IMR-90 (cell line): ENCODE data around the gene KCNQ1. TPM values are rescaled to one million over a fixed set of nuclear protein-coding genes. Genes with fewer than 3 reads are reported as not detected.

Source experiments
- ATAC-seq: fragments of 200-7000 bp; cut with Tn5 transposase; 2 replicates; pipeline ENCODE4 v1.9.1; 2020; ENCODE audit warnings: low read depth, mild to moderate bottlenecking, moderate library complexity
- BruUV-seq: library from RNA; stranded (reverse); fragments of 400-500 nt; replicated peaks from 2 replicates; lab custom pipeline; 2021; lab: Mats Ljungman, UMichigan
- CTCF ChIA-PET: fragments of 300-600 bp; formaldehyde crosslinking; extraction: SDS; loops from one replicate; lab custom pipeline; 2021; ENCODE audit warnings: antibody characterized with exemption; lab: Yijun Ruan, JAX
- POLR2A ChIA-PET: fragments of 300-600 bp; sonication (Branson Sonifier 250); formaldehyde crosslinking; loops from one replicate; lab custom pipeline; 2022; ENCODE audit warnings: antibody characterized with exemption; ENCODE audit not compliant: unreplicated experiment; lab: Charles Lee
- DNase-seq: peaks from one replicate; pipeline ENCODE4 v3.0.0; 2013
- H2AFZ ChIP-seq: replicated peaks from 2 replicates; pipeline ENCODE3; 2013; ENCODE audit warnings: low read length, mild to moderate bottlenecking; ENCODE audit not compliant: poor library complexity
- H2AK5ac ChIP-seq: 2 replicates; pipeline ENCODE4 v1.6.1; 2013; ENCODE audit warnings: low read depth, low read length, inconsistent platforms
- H2AK9ac ChIP-seq: replicated peaks from 2 replicates; pipeline ENCODE3; 2013; ENCODE audit warnings: mild to moderate bottlenecking, low read depth, low read length, moderate library complexity; ENCODE audit not compliant: poor library complexity
- H2BK120ac ChIP-seq: 2 replicates; pipeline ENCODE4 v1.6.1; 2013; ENCODE audit warnings: low read depth, low read length, inconsistent platforms
- H2BK15ac ChIP-seq: 3 replicates; pipeline ENCODE4 v1.6.1; 2013; ENCODE audit warnings: low read depth, low read length, inconsistent platforms
- H2BK20ac ChIP-seq: 2 replicates; pipeline ENCODE4 v1.6.1; 2013; ENCODE audit warnings: low read depth, mild to moderate bottlenecking, inconsistent platforms, low read length, moderate library complexity
- H2BK5ac ChIP-seq: 2 replicates; pipeline ENCODE4 v1.6.1; 2013; ENCODE audit warnings: mild to moderate bottlenecking, low read depth, low read length, inconsistent platforms; ENCODE audit not compliant: poor library complexity, severe bottlenecking
- H3K14ac ChIP-seq: replicated peaks from 2 replicates; pipeline ENCODE4 v1.6.1; 2013; ENCODE audit warnings: low read depth, low read length, inconsistent platforms
- H3K18ac ChIP-seq: 2 replicates; pipeline ENCODE4 v1.6.1; 2013; ENCODE audit warnings: low read depth, low read length, control low read depth
- H3K23ac ChIP-seq: 2 replicates; pipeline ENCODE4 v1.6.1; 2013; ENCODE audit warnings: low read depth, low read length, inconsistent platforms
- H3K27ac ChIP-seq: 2 replicates; pipeline ENCODE4 v1.5.1; 2013; ENCODE audit warnings: mild to moderate bottlenecking, control low read depth, low read length; ENCODE audit not compliant: insufficient read depth
- H3K27me3 ChIP-seq: 2 replicates; pipeline ENCODE4 v1.6.1; 2013; ENCODE audit warnings: low read length; ENCODE audit not compliant: control insufficient read depth, insufficient read depth
- H3K36me3 ChIP-seq: 2 replicates; pipeline ENCODE4 v1.6.1; 2013; ENCODE audit warnings: low read length, mixed read lengths; ENCODE audit not compliant: control insufficient read depth, insufficient read depth
- H3K4ac ChIP-seq: 2 replicates; pipeline ENCODE4 v1.6.1; 2013; ENCODE audit warnings: low read depth, low read length, inconsistent platforms
- H3K4me1 ChIP-seq: 2 replicates; pipeline ENCODE4 v1.6.1; 2013; ENCODE audit warnings: low read length, mixed read lengths; ENCODE audit not compliant: control insufficient read depth, insufficient read depth
- H3K4me2 ChIP-seq: 2 replicates; pipeline ENCODE4 v1.6.1; 2013; ENCODE audit warnings: low read depth, mild to moderate bottlenecking, control low read depth, low read length, moderate library complexity
- H3K4me3 ChIP-seq: 2 replicates; pipeline ENCODE4 v1.5.1; 2013; ENCODE audit warnings: low read depth, mild to moderate bottlenecking, control low read depth, low read length, moderate library complexity; ENCODE audit not compliant: insufficient read depth
- H3K56ac ChIP-seq: 2 replicates; pipeline ENCODE4 v1.6.1; 2013; ENCODE audit warnings: low read length, inconsistent platforms; ENCODE audit not compliant: insufficient read depth; ENCODE audit errors: extremely low read depth
- H3K79me1 ChIP-seq, 2 experiments: 2 replicates each; pipeline ENCODE4 v1.6.1; 2013; ENCODE audit warnings: low read length in 2 of 2, inconsistent platforms in 1 of 2, low read depth in 1 of 2
- H3K9ac ChIP-seq: 2 replicates; pipeline ENCODE4 v1.6.1; 2013; ENCODE audit warnings: low read depth, low read length, control low read depth
- H3K9me1 ChIP-seq: 2 replicates; pipeline ENCODE4 v1.6.1; 2013; ENCODE audit warnings: low read length, inconsistent platforms; ENCODE audit not compliant: insufficient read depth
- H3K9me3 ChIP-seq: 2 replicates; pipeline ENCODE4 v1.6.1; 2013; ENCODE audit warnings: low read length; ENCODE audit not compliant: control insufficient read depth, insufficient read depth
- H4K20me1 ChIP-seq: 2 replicates; pipeline ENCODE4 v1.6.1; 2013; ENCODE audit warnings: low read length, inconsistent platforms; ENCODE audit not compliant: insufficient read depth
- H4K5ac ChIP-seq: 2 replicates; pipeline ENCODE4 v1.6.1; 2013; ENCODE audit warnings: mild to moderate bottlenecking, low read depth, low read length, control low read depth
- H4K8ac ChIP-seq, 2 experiments: 2 replicates each; pipeline ENCODE4 v1.6.1; 2013; ENCODE audit warnings: low read depth in 2 of 2, low read length in 2 of 2, control low read depth in 1 of 2, inconsistent platforms in 1 of 2
- H4K91ac ChIP-seq: 2 replicates; pipeline ENCODE4 v1.6.1; 2013; ENCODE audit warnings: low read depth, low read length, inconsistent platforms; ENCODE audit not compliant: insufficient read depth
- BHLHE40 ChIP-seq: fragments of 150-350 bp; IDR thresholded peaks from 2 replicates; pipeline ENCODE4 v1.6.1; 2016; ENCODE audit warnings: mild to moderate bottlenecking, low read depth, low read length
- CEBPB ChIP-seq: IDR thresholded peaks from 2 replicates; pipeline ENCODE4 v1.6.1; 2012; ENCODE audit warnings: low read depth, low read length, improper control_type of control experiment
- CHD1 ChIP-seq: IDR thresholded peaks from 2 replicates; pipeline ENCODE4 v1.6.1; 2012; ENCODE audit warnings: low read depth, low read length, improper control_type of control experiment
- CTCF ChIP-seq: conservative IDR thresholded peaks from 2 replicates; pipeline ENCODE4 v1.5.1; 2012; ENCODE audit warnings: mild to moderate bottlenecking, low read depth, low read length, improper control_type of control experiment
- FOS ChIP-seq: fragments of 150-350 bp; IDR thresholded peaks from 2 replicates; pipeline ENCODE4 v1.6.1; 2016; ENCODE audit warnings: low read depth, low read length
- MAFK ChIP-seq: IDR thresholded peaks from 2 replicates; pipeline ENCODE4 v1.6.1; 2012; ENCODE audit warnings: low read depth, low read length, improper control_type of control experiment
- MAZ ChIP-seq: IDR thresholded peaks from 2 replicates; pipeline ENCODE4 v1.6.1; 2012; ENCODE audit warnings: low read depth, mild to moderate bottlenecking, low read length, improper control_type of control experiment, moderate library complexity, borderline replicate concordance
- MXI1 ChIP-seq: IDR thresholded peaks from 2 replicates; pipeline ENCODE4 v1.6.1; 2012; ENCODE audit warnings: low read depth, mild to moderate bottlenecking, low read length, moderate library complexity, borderline replicate concordance
- NFE2L2 ChIP-seq: fragments of 150-350 bp; IDR thresholded peaks from 2 replicates; pipeline ENCODE4 v1.6.1; 2016; ENCODE audit warnings: low read depth, mild to moderate bottlenecking, low read length
- POLR2A ChIP-seq: IDR thresholded peaks from 2 replicates; pipeline ENCODE4 v1.6.1; 2012; ENCODE audit warnings: mild to moderate bottlenecking, low read depth, low read length
- RAD21 ChIP-seq: IDR thresholded peaks from 2 replicates; pipeline ENCODE4 v1.6.1; 2012; ENCODE audit warnings: low read length, improper control_type of control experiment
- RCOR1 ChIP-seq: IDR thresholded peaks from 2 replicates; pipeline ENCODE4 v1.6.1; 2012; ENCODE audit warnings: mild to moderate bottlenecking, low read length, improper control_type of control experiment; ENCODE audit not compliant: insufficient replicate concordance
- RFX5 ChIP-seq: IDR thresholded peaks from 2 replicates; pipeline ENCODE4 v1.8.0; 2012; ENCODE audit warnings: low read depth, mild to moderate bottlenecking, low read length, moderate library complexity
- SMC3 ChIP-seq: fragments of 150-350 bp; IDR thresholded peaks from 2 replicates; pipeline ENCODE4 v1.6.1; 2016; ENCODE audit warnings: low read depth, mild to moderate bottlenecking, antibody characterized with exemption, low read length, moderate library complexity
- WGBS, 2 experiments: methylation state at CpG; one replicate each; pipeline versions ENCODE4 v1.1.5 to v1.1.7; 2013; ENCODE audit warnings: missing lambda C conversion rate in 2 of 2; ENCODE audit not compliant: insufficient read length in 1 of 2; ENCODE audit errors: extremely low coverage in 2 of 2; 5-methylcytosine and 5-hydroxymethylcytosine counted together
- dilution Hi-C: fragments of 300-500 bp; cut with HindIII; formaldehyde crosslinking; loops from one replicate; pipeline ENCODE4 v1.14.3; 2018; ENCODE audit warnings: low sequenced_read_pairs; ENCODE audit not compliant: unreplicated experiment
- in situ Hi-C: fragments of 300-500 bp; cut with MboI; formaldehyde crosslinking; loops from 3 replicates; pipeline ENCODE4 v1.14.3; 2019; ENCODE audit warnings: low sequenced_read_pairs, inconsistent platforms, mixed read lengths
- intact Hi-C: fragments of 100-400 bp; cut with micrococcal nuclease; formaldehyde crosslinking; loops from 2 replicates; pipeline ENCODE4 v1.10.0; 2022
- polyA plus RNA-seq, 3 experiments: library from polyadenylated mRNA; depleted of rRNA; stranded (reverse); fragments of >200 nt; gene quantifications; 2 replicates each; pipeline ENCODE4 v1.2.3, GENCODE V29; 2012; ENCODE audit warnings: low replicate concordance in 1 of 3
- total RNA-seq: library from RNA; depleted of rRNA; stranded (reverse); fragments of >200 nt; gene quantifications from 2 replicates; pipeline ENCODE4 v1.2.3, GENCODE V29; 2012
- TF ChIP-seq, protein P1 (sequence below): fragments of 150-350 bp; IDR thresholded peaks from 2 replicates; pipeline ENCODE4 v1.6.1; 2016; ENCODE audit warnings: low read depth, mild to moderate bottlenecking, low read length, moderate library complexity, borderline replicate concordance
- TF ChIP-seq, protein P2 (sequence below): fragments of 150-350 bp; IDR thresholded peaks from 2 replicates; pipeline ENCODE4 v1.6.1; 2017; ENCODE audit warnings: mild to moderate bottlenecking, antibody characterized with exemption, low read length, low read depth

KCNQ1 gene
- total and polyA plus RNA-seq, 2 of the 4 experiments (the other 2 are of a cell fraction), result 0.07 TPM; not detected in 1

- POLR2A ChIA-PET, result no interaction called here
- H3K18ac ChIP-seq, result no peak overlapping the region
- no peak overlapping the region for H2AFZ ChIP-seq
- H3K27me3 ChIP-seq, result peaks cover 51% of the 10 kb centered on the region
- H2AK5ac ChIP-seq, result no peak overlapping the region
- H2BK120ac ChIP-seq, result no peak overlapping the region
- dilution Hi-C loops (no loop called here), intact Hi-C loops (no loop called here), in situ Hi-C loops (no loop called here)
- BruUV-seq, result no TSS peak
- WGBS, 2 experiments, result 96% methylated on average over 15 of the region's 20 CpGs; no CpG with 5 or more reads in 1 of the 2 experiments
- no peaks in the 10 kb centered on the region; the same call in 1 of the 2 replicates for H3K9me1 ChIP-seq
- H3K9ac ChIP-seq, result no peak overlapping the region
- ATAC-seq, result no peak
- H3K4ac ChIP-seq, result no peak overlapping the region
- H3K9me3 ChIP-seq, result no peaks in the 10 kb centered on the region; the same call in 1 of the 2 replicates
- H3K23ac ChIP-seq, result no peak overlapping the region
- no peak overlapping the region for H4K5ac ChIP-seq
- no peak for TF ChIP-seq FOS
- TF ChIP-seq NFE2L2, result no peak
- no peak for TF ChIP-seq CTCF
- TF ChIP-seq CHD1, result no peak
- TF ChIP-seq CEBPB, result no peak
- TF ChIP-seq MAZ, result no peak
- no peak for TF ChIP-seq MAFK
- no peak for TF ChIP-seq RFX5
- TF ChIP-seq SMC3, result no peak
- no peak for TF ChIP-seq BHLHE40
- TF ChIP-seq RAD21, result no peak
- TF ChIP-seq MXI1, result no peak
- TF ChIP-seq, protein P1, sequence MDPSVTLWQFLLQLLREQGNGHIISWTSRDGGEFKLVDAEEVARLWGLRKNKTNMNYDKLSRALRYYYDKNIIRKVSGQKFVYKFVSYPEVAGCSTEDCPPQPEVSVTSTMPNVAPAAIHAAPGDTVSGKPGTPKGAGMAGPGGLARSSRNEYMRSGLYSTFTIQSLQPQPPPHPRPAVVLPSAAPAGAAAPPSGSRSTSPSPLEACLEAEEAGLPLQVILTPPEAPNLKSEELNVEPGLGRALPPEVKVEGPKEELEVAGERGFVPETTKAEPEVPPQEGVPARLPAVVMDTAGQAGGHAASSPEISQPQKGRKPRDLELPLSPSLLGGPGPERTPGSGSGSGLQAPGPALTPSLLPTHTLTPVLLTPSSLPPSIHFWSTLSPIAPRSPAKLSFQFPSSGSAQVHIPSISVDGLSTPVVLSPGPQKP, result no peak
- no peak for TF ChIP-seq RCOR1
- TF ChIP-seq POLR2A, result no peak
- TF ChIP-seq, protein P2, sequence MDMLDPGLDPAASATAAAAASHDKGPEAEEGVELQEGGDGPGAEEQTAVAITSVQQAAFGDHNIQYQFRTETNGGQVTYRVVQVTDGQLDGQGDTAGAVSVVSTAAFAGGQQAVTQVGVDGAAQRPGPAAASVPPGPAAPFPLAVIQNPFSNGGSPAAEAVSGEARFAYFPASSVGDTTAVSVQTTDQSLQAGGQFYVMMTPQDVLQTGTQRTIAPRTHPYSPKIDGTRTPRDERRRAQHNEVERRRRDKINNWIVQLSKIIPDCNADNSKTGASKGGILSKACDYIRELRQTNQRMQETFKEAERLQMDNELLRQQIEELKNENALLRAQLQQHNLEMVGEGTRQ, result no peak
- no peaks in the 10 kb centered on the region for H3K4me1 ChIP-seq
- no peak overlapping the region for H3K4me3 ChIP-seq
- H4K8ac ChIP-seq, result no peak overlapping the region
- H2BK20ac ChIP-seq, result no peak overlapping the region
- CTCF ChIA-PET, result no interaction called here
- no peak for DNase-seq
- H3K27ac ChIP-seq, result no peak overlapping the region
- H4K20me1 ChIP-seq, result no peaks in the 10 kb centered on the region
- no peak overlapping the region for H2BK5ac ChIP-seq
- no peak overlapping the region for H2BK15ac ChIP-seq
- no peak overlapping the region for H3K4me2 ChIP-seq
- no peaks in the 10 kb centered on the region for H3K36me3 ChIP-seq
- no peak overlapping the region for H2AK9ac ChIP-seq
- H3K14ac ChIP-seq, result no peak overlapping the region
- no peak overlapping the region for H4K91ac ChIP-seq
- no peaks in the 10 kb centered on the region for H3K79me1 ChIP-seq
- H3K56ac ChIP-seq, result no peak overlapping the region
Observed at GRCh38 chr11:2791139-2791520, 346.3 kb downstream of the KCNQ1 start.
